WERI-Rb-1 (cell line): ENCODE measurements around the gene PLCD3.

ENCODE experiments used
- DNase-seq: peaks from one replicate; pipeline ENCODE4 v3.0.0-alpha.2; 2020
- H3K27ac ChIP-seq: fragments of 250-450 bp; sonication (Bioruptor Pico); 2 replicates; pipeline ENCODE4 v1.5.1; 2020; ENCODE audit warnings: mild to moderate bottlenecking, moderate library complexity
- H3K27me3 ChIP-seq: fragments of 250-450 bp; sonication (Bioruptor Pico); 2 replicates; pipeline ENCODE4 v1.5.1; 2021; ENCODE audit warnings: mild to moderate bottlenecking, low read depth, moderate library complexity; ENCODE audit not compliant: insufficient read depth, severe bottlenecking
- H3K36me3 ChIP-seq: fragments of 250-450 bp; sonication (Bioruptor Pico); 2 replicates; pipeline ENCODE4 v1.5.1; 2020; ENCODE audit warnings: mild to moderate bottlenecking, moderate library complexity
- H3K4me3 ChIP-seq: 2 replicates; pipeline ENCODE4 v1.5.1; 2011; ENCODE audit warnings: low read depth, mild to moderate bottlenecking, control low read depth, low read length
- H3K9me3 ChIP-seq: fragments of 250-450 bp; sonication (Bioruptor Pico); 2 replicates; pipeline ENCODE4 v1.5.1; 2021; ENCODE audit warnings: mild to moderate bottlenecking, moderate library complexity; ENCODE audit not compliant: severe bottlenecking
- CTCF ChIP-seq: IDR thresholded peaks from 2 replicates; pipeline ENCODE4 v1.5.1; 2011; ENCODE audit warnings: low read depth, mild to moderate bottlenecking, control low read depth, inconsistent platforms, low read length

PLCD3 gene

DNA sequence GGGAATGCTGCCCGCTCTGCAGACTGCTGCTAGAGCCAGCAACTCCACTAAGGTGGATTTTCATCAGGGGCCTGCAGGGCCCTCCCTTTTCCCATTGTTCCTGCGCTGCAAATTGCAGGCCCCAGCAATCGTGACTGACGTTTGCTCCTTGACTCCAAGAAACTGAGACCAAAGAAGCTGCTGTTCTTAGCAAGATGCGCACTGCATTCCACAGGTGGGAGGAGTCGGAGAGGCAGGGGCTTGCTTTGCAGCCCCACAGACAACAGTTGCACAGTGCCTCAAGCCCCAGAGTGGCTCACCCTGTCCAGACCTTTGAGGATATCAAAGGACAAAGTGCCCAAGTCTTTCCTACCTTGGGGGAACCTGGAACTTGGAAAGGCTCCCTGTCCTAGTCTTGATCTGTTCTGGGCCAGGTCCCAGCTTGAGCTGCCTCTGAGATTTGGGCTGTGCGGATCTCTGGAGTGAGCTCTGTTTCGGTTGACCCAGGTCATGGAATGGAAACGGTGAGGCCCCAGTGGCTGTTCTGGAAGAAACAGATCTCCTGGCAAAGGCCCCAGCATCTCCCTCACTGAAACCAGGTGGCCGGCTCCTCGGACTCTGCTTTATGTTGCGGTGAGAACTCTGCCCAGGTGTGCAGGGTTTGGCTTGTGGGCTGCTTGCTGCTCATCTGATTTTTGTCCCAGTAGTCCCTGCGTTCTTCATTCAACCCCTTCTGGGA lies 24.9 kb downstream of the PLCD3 start:
- DNase-seq, result no peak
- Histone ChIP-seq H3K27me3 (no peaks in the 10 kb centered on the region), H3K36me3 (peaks cover 70% of the 10 kb centered on the region), H3K27ac (no peak overlapping the region), H3K4me3 (no peak overlapping the region), H3K9me3 (no peaks in the 10 kb centered on the region)
- no peak for TF ChIP-seq CTCF

DNA sequence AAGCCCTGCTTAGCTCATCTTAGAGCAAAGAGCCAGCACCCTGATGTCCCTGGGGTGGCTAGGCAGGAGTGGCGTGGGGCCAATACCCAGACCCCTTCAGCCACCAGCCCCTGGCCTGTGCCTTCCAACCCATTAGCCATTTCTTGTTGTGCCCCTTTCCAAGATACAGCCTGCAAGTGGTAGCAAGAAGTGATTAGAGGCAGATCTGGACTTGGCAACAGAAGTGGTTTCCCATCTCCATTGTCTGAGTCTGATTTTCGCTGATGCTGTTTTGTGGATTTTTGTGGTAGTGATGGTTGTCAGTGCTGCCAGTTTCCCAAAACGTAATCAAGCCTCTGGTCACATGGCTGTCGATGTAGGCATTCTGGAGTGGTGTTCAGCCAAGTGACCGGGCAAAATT lies 25.7 kb downstream of the PLCD3 start:
- Histone ChIP-seq H3K36me3 (peaks cover 79% of the 10 kb centered on the region), H3K27ac (no peak overlapping the region), H3K9me3 (no peaks in the 10 kb centered on the region), H3K27me3 (no peaks in the 10 kb centered on the region), H3K4me3 (no peak overlapping the region)
- DNase-seq, result no peak
- TF ChIP-seq CTCF, result no peak

GRCh38 chr17:45106096-45106495 lies 26.2 kb downstream of the PLCD3 start:
- Histone ChIP-seq H3K9me3 (no peaks in the 10 kb centered on the region), H3K27me3 (no peaks in the 10 kb centered on the region), H3K36me3 (peaks cover 80% of the 10 kb centered on the region), H3K27ac (no peak overlapping the region), H3K4me3 (no peak overlapping the region)
- no peak for DNase-seq
- no peak for TF ChIP-seq CTCF

GRCh38 chr17:45104907-45105624 lies 27.2 kb downstream of the PLCD3 start:
- TF ChIP-seq CTCF, result no peak
- no peak for DNase-seq
- Histone ChIP-seq H3K4me3 (no peak overlapping the region), H3K27me3 (no peaks in the 10 kb centered on the region), H3K36me3 (peaks cover 85% of the 10 kb centered on the region), H3K27ac (no peak overlapping the region), H3K9me3 (no peaks in the 10 kb centered on the region)

DNA sequence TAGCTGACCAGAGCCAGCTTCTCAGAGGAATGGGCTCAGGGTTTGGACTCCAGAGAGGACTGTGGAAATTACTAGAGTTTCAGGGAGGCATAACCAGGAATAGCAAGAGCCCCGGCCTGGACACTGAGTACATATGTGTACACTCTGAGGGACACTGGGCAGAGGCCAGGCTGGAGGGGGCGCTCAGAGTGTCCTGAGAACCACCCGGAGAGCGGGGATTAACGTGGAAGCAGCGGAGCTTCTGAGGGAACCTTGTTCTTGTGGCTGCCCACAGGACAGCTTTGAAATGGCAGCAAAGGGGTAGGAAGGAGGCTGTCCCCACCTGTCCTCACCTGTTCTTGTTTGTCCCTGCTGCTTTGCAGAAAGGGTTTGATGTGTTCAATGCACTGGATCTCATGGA lies 27.8 kb downstream of the PLCD3 start:
- no peaks in the 10 kb centered on the region for H3K9me3 ChIP-seq
- H3K27me3 ChIP-seq, result no peaks in the 10 kb centered on the region
- H3K36me3 ChIP-seq, result peaks cover 89% of the 10 kb centered on the region
- peak overlapping the region; percentile 40; the same call in 1 of the 2 replicates for H3K27ac ChIP-seq
- H3K4me3 ChIP-seq, result no peak overlapping the region
- peak; percentile 52 for DNase-seq
- TF ChIP-seq CTCF, result no peak
